Measurements from ENCODE around the gene PGAP1.
"Not testable (repeated sequence)": the region's sequence is repeated elsewhere in the genome, so short reads cannot be mapped to it uniquely, and the experiment has no call there.

Gene PGAP1

GRCh38 chr2:196917802-196918201, 8.7 kb downstream of the PGAP1 start:
- Histone ChIP-seq H3K4me3 (ENCODE audit: low read length) (no peak overlapping the region), H3K27me3 (ENCODE audit: control insufficient read depth, insufficient read depth, low read length) (no peaks in the 10 kb centered on the region), H3K36me3 (ENCODE audit: control insufficient read depth, low read depth, low read length) (peaks cover 50% of the 10 kb centered on the region), H3K4me1 (ENCODE audit: control insufficient read depth, low read depth, low read length) (no peaks in the 10 kb centered on the region), H3K9me3 (ENCODE audit: control insufficient read depth, low read depth, low read length) (no peaks in the 10 kb centered on the region), H3K9ac (ENCODE audit: low read length) (no peak overlapping the region), H3K27ac (ENCODE audit: low read length) (no peak overlapping the region)

GRCh38 chr2:196915507-196916189, 10.9 kb downstream of the PGAP1 start:
- H3K4me1 ChIP-seq (ENCODE audit: control insufficient read depth, low read depth, low read length), result no peaks in the 10 kb centered on the region
- no peak overlapping the region for H3K4me3 ChIP-seq (ENCODE audit: low read length)
- no peak overlapping the region for H3K27ac ChIP-seq (ENCODE audit: low read length)
- no peak overlapping the region for H3K9ac ChIP-seq (ENCODE audit: low read length)
- peaks cover 61% of the 10 kb centered on the region for H3K36me3 ChIP-seq (ENCODE audit: control insufficient read depth, low read depth, low read length)
- no peaks in the 10 kb centered on the region for H3K27me3 ChIP-seq (ENCODE audit: control insufficient read depth, insufficient read depth, low read length)
- no peaks in the 10 kb centered on the region for H3K9me3 ChIP-seq (ENCODE audit: control insufficient read depth, low read depth, low read length)

GRCh38 chr2:196914867-196915460, 11.5 kb downstream of the PGAP1 start:
- Histone ChIP-seq H3K9me3 (ENCODE audit: control insufficient read depth, low read depth, low read length) (no peaks in the 10 kb centered on the region), H3K4me3 (ENCODE audit: low read length) (no peak overlapping the region), H3K4me1 (ENCODE audit: control insufficient read depth, low read depth, low read length) (no peaks in the 10 kb centered on the region), H3K27me3 (ENCODE audit: control insufficient read depth, insufficient read depth, low read length) (no peaks in the 10 kb centered on the region), H3K27ac (ENCODE audit: low read length) (no peak overlapping the region), H3K36me3 (ENCODE audit: control insufficient read depth, low read depth, low read length) (peaks cover 61% of the 10 kb centered on the region), H3K9ac (ENCODE audit: low read length) (no peak overlapping the region)

GRCh38 chr2:196913691-196914090, 12.8 kb downstream of the PGAP1 start:
- Histone ChIP-seq H3K36me3 (ENCODE audit: control insufficient read depth, low read depth, low read length) (peaks cover 54% of the 10 kb centered on the region), H3K27me3 (ENCODE audit: control insufficient read depth, insufficient read depth, low read length) (no peaks in the 10 kb centered on the region), H3K4me3 (ENCODE audit: low read length) (no peak overlapping the region)

GRCh38 chr2:196905365-196905764, 21.1 kb downstream of the PGAP1 start:
- not testable (repeated sequence) for H3K9me3 ChIP-seq (ENCODE audit: control insufficient read depth, low read depth, low read length); H3K4me1 ChIP-seq (ENCODE audit: control insufficient read depth, low read depth, low read length); H3K27ac ChIP-seq (ENCODE audit: low read length); H3K27me3 ChIP-seq (ENCODE audit: control insufficient read depth, insufficient read depth, low read length)
- H3K4me3 ChIP-seq (ENCODE audit: low read length), result peak overlapping the region; percentile 47
- peaks cover 16% of the 10 kb centered on the region for H3K36me3 ChIP-seq (ENCODE audit: control insufficient read depth, low read depth, low read length)
- H3K9ac ChIP-seq (ENCODE audit: low read length), result peak overlapping the region; percentile 39

More at GRCh38 chr2:196913691-196914090, 12.8 kb downstream of the PGAP1 start:
- Histone ChIP-seq H3K4me1 (ENCODE audit: control insufficient read depth, low read depth, low read length) (no peaks in the 10 kb centered on the region), H3K9me3 (ENCODE audit: control insufficient read depth, low read depth, low read length) (no peaks in the 10 kb centered on the region), H3K27ac (ENCODE audit: low read length) (no peak overlapping the region), H3K9ac (ENCODE audit: low read length) (no peak overlapping the region)

- H3K36me3 ChIP-seq (ENCODE audit: control insufficient read depth, low read depth, low read length), result peaks cover 33% of the 10 kb centered on the region
- H3K9ac ChIP-seq (ENCODE audit: low read length), result no peak overlapping the region
- peaks cover 2% of the 10 kb centered on the region for H3K4me1 ChIP-seq (ENCODE audit: control insufficient read depth, low read depth, low read length)
- H3K9me3 ChIP-seq (ENCODE audit: control insufficient read depth, low read depth, low read length), result no peaks in the 10 kb centered on the region
- H3K27ac ChIP-seq (ENCODE audit: low read length), result no peak overlapping the region
- no peaks in the 10 kb centered on the region for H3K27me3 ChIP-seq (ENCODE audit: control insufficient read depth, insufficient read depth, low read length)
- no peak overlapping the region for H3K4me3 ChIP-seq (ENCODE audit: low read length)
Observed at GRCh38 chr2:196902828-196903227, 23.7 kb downstream of the PGAP1 start.

- H3K9me3 ChIP-seq (ENCODE audit: control insufficient read depth, low read depth, low read length), result no peaks in the 10 kb centered on the region
- H3K4me3 ChIP-seq (ENCODE audit: low read length), result no peak overlapping the region
- peaks cover 40% of the 10 kb centered on the region for H3K36me3 ChIP-seq (ENCODE audit: control insufficient read depth, low read depth, low read length)
- H3K27me3 ChIP-seq (ENCODE audit: control insufficient read depth, insufficient read depth, low read length), result no peaks in the 10 kb centered on the region
- no peak overlapping the region for H3K27ac ChIP-seq (ENCODE audit: low read length)
- no peak overlapping the region for H3K9ac ChIP-seq (ENCODE audit: low read length)
- H3K4me1 ChIP-seq (ENCODE audit: control insufficient read depth, low read depth, low read length), result peaks cover 2% of the 10 kb centered on the region
Observed at GRCh38 chr2:196900843-196901242, 25.7 kb downstream of the PGAP1 start.

GRCh38 chr2:196899976-196900375, 26.5 kb downstream of the PGAP1 start:
- H3K27ac ChIP-seq (ENCODE audit: low read length), result no peak overlapping the region
- H3K27me3 ChIP-seq (ENCODE audit: control insufficient read depth, insufficient read depth, low read length), result no peaks in the 10 kb centered on the region
- H3K36me3 ChIP-seq (ENCODE audit: control insufficient read depth, low read depth, low read length), result peaks cover 45% of the 10 kb centered on the region

GRCh38 chr2:196891136-196891535, 35.4 kb downstream of the PGAP1 start:
- no peaks in the 10 kb centered on the region for H3K27me3 ChIP-seq (ENCODE audit: control insufficient read depth, insufficient read depth, low read length)
- H3K4me3 ChIP-seq (ENCODE audit: low read length), result no peak overlapping the region
- peaks cover 43% of the 10 kb centered on the region for H3K36me3 ChIP-seq (ENCODE audit: control insufficient read depth, low read depth, low read length)
- no peak overlapping the region for H3K27ac ChIP-seq (ENCODE audit: low read length)
- H3K4me1 ChIP-seq (ENCODE audit: control insufficient read depth, low read depth, low read length), result no peaks in the 10 kb centered on the region
- no peaks in the 10 kb centered on the region for H3K9me3 ChIP-seq (ENCODE audit: control insufficient read depth, low read depth, low read length)
- no peak overlapping the region for H3K9ac ChIP-seq (ENCODE audit: low read length)

More at GRCh38 chr2:196899976-196900375, 26.5 kb downstream of the PGAP1 start:
- no peaks in the 10 kb centered on the region for H3K9me3 ChIP-seq (ENCODE audit: control insufficient read depth, low read depth, low read length)
- H3K9ac ChIP-seq (ENCODE audit: low read length), result no peak overlapping the region
- H3K4me1 ChIP-seq (ENCODE audit: control insufficient read depth, low read depth, low read length), result peaks cover under 1% of the 10 kb centered on the region
- H3K4me3 ChIP-seq (ENCODE audit: low read length), result no peak overlapping the region

- no peak overlapping the region for H3K27ac ChIP-seq (ENCODE audit: low read length)
- no peaks in the 10 kb centered on the region for H3K27me3 ChIP-seq (ENCODE audit: control insufficient read depth, insufficient read depth, low read length)
- H3K4me3 ChIP-seq (ENCODE audit: low read length), result no peak overlapping the region
- no peak overlapping the region for H3K9ac ChIP-seq (ENCODE audit: low read length)
- H3K4me1 ChIP-seq (ENCODE audit: control insufficient read depth, low read depth, low read length), result no peaks in the 10 kb centered on the region
- peaks cover 40% of the 10 kb centered on the region for H3K36me3 ChIP-seq (ENCODE audit: control insufficient read depth, low read depth, low read length)
- H3K9me3 ChIP-seq (ENCODE audit: control insufficient read depth, low read depth, low read length), result no peaks in the 10 kb centered on the region
Observed at GRCh38 chr2:196887431-196887830, 39.1 kb downstream of the PGAP1 start.

- Histone ChIP-seq H3K27ac (ENCODE audit: low read length) (no peak overlapping the region), H3K36me3 (ENCODE audit: control insufficient read depth, low read depth, low read length) (peaks cover 39% of the 10 kb centered on the region), H3K4me1 (ENCODE audit: control insufficient read depth, low read depth, low read length) (no peaks in the 10 kb centered on the region)
Observed at GRCh38 chr2:196884368-196884767, 42.1 kb downstream of the PGAP1 start.

GRCh38 chr2:196876364-196876763, 50.1 kb downstream of the PGAP1 start:
- Histone ChIP-seq H3K9me3 (ENCODE audit: control insufficient read depth, low read depth, low read length) (no peaks in the 10 kb centered on the region), H3K4me1 (ENCODE audit: control insufficient read depth, low read depth, low read length) (no peaks in the 10 kb centered on the region), H3K9ac (ENCODE audit: low read length) (no peak overlapping the region), H3K27ac (ENCODE audit: low read length) (no peak overlapping the region), H3K4me3 (ENCODE audit: low read length) (no peak overlapping the region), H3K27me3 (ENCODE audit: control insufficient read depth, insufficient read depth, low read length) (no peaks in the 10 kb centered on the region), H3K36me3 (ENCODE audit: control insufficient read depth, low read depth, low read length) (peaks cover 36% of the 10 kb centered on the region)

More at GRCh38 chr2:196884368-196884767, 42.1 kb downstream of the PGAP1 start:
- Histone ChIP-seq H3K9ac (ENCODE audit: low read length) (no peak overlapping the region), H3K9me3 (ENCODE audit: control insufficient read depth, low read depth, low read length) (no peaks in the 10 kb centered on the region), H3K4me3 (ENCODE audit: low read length) (no peak overlapping the region), H3K27me3 (ENCODE audit: control insufficient read depth, insufficient read depth, low read length) (no peaks in the 10 kb centered on the region)
